Ishikawa (cell line): ENCODE measurements around the gene LSM14B.

Experiments used
- CEBPB ChIP-seq: IDR thresholded peaks from 2 replicates; pipeline ENCODE4 v1.6.1; 2012
- CREB1 ChIP-seq: IDR thresholded peaks from 2 replicates; pipeline ENCODE4 v1.6.1; 2012; ENCODE audit warnings: low read depth
- EGR1 ChIP-seq: IDR thresholded peaks from 2 replicates; pipeline ENCODE4 v1.6.1; 2012
- EP300 ChIP-seq: IDR thresholded peaks from 2 replicates; pipeline ENCODE4 v1.6.1; 2012; ENCODE audit warnings: borderline replicate concordance
- FOXM1 ChIP-seq: IDR thresholded peaks from 2 replicates; pipeline ENCODE4 v1.6.1; 2012; ENCODE audit warnings: low read depth, borderline replicate concordance
- MAX ChIP-seq: IDR thresholded peaks from 2 replicates; pipeline ENCODE4 v1.6.1; 2012
- NFIC ChIP-seq: IDR thresholded peaks from 2 replicates; pipeline ENCODE4 v1.6.1; 2012
- RAD21 ChIP-seq: IDR thresholded peaks from 2 replicates; pipeline ENCODE4 v1.6.1; 2012; ENCODE audit warnings: low read depth
- REST ChIP-seq: IDR thresholded peaks from 2 replicates; pipeline ENCODE4 v1.6.1; 2012; ENCODE audit warnings: low read depth, mild to moderate bottlenecking
- TAF1 ChIP-seq: IDR thresholded peaks from 2 replicates; pipeline ENCODE4 v1.6.1; 2012; ENCODE audit warnings: low read depth, mild to moderate bottlenecking
- TCF12 ChIP-seq: IDR thresholded peaks from 2 replicates; pipeline ENCODE4 v1.6.1; 2012; ENCODE audit warnings: low read depth
- TEAD4 ChIP-seq: IDR thresholded peaks from 2 replicates; pipeline ENCODE4 v1.6.1; 2012
- USF1 ChIP-seq: IDR thresholded peaks from 2 replicates; pipeline ENCODE4 v1.6.1; 2012
- YY1 ChIP-seq: IDR thresholded peaks from 2 replicates; pipeline ENCODE4 v1.6.1; 2012; ENCODE audit warnings: low read depth
- ZBTB7A ChIP-seq: IDR thresholded peaks from 2 replicates; pipeline ENCODE4 v1.6.1; 2012; ENCODE audit warnings: low read depth

Gene LSM14B

GRCh38 chr20:62145688-62146018, 23.4 kb downstream of the LSM14B start:
- TF ChIP-seq TCF12, result no peak

- TF ChIP-seq TAF1 (no peak), EP300 (no peak), NFIC (no peak), FOXM1 (no peak), CEBPB (no peak), TEAD4 (no peak), CREB1 (no peak), EGR1 (no peak), TCF12 (no peak), RAD21 (no peak), YY1 (no peak), REST (no peak), MAX (no peak), ZBTB7A (no peak), USF1 (no peak)
Observed at GRCh38 chr20:62146019-62146755, 23.9 kb downstream of the LSM14B start.

GRCh38 chr20:62147125-62147524, 24.9 kb downstream of the LSM14B start:
- TF ChIP-seq CREB1, result no peak
- TF ChIP-seq RAD21, result no peak
- no peak for TF ChIP-seq ZBTB7A
- no peak for TF ChIP-seq TCF12
- TF ChIP-seq EP300, result no peak
- no peak for TF ChIP-seq CEBPB
- TF ChIP-seq YY1, result no peak
- TF ChIP-seq NFIC, result no peak
- TF ChIP-seq REST, result no peak
- no peak for TF ChIP-seq USF1
- TF ChIP-seq TEAD4, result no peak
- TF ChIP-seq EGR1, result no peak
- TF ChIP-seq TAF1, result no peak
- no peak for TF ChIP-seq FOXM1

- TF ChIP-seq USF1 (no peak), CREB1 (no peak), ZBTB7A (no peak), EP300 (no peak), NFIC (no peak), TAF1 (no peak), FOXM1 (no peak), REST (no peak), CEBPB (no peak), EGR1 (no peak), YY1 (no peak), RAD21 (no peak), TEAD4 (no peak), TCF12 (no peak), MAX (no peak)
Observed at GRCh38 chr20:62147528-62147927, 25.3 kb downstream of the LSM14B start.
